ENCODE data around the gene SLC20A1.

Gene SLC20A1

GRCh38 chr2:112712465-112712864 is 66.7 kb downstream of the SLC20A1 start:
- DNase-seq, result no peak

- peak; percentile 26 for DNase-seq
Measured at GRCh38 chr2:112712903-112713584, 67.3 kb downstream of the SLC20A1 start.

Measured in stimulated activated CD4-positive, alpha-beta T cell treated with anti-CD3 and anti-CD28 coated beads, Interleukin-12 subunit alpha, Interleukin-12 subunit beta, amount 100 ng/mL, for 4 hours (primary cell).